Esophagus muscularis mucosa (tissue), 4 donors: ENCODE data around the gene CHSY3. TPM values are rescaled to one million over a fixed set of nuclear protein-coding genes. Genes with fewer than 3 reads are reported as not detected.

Source experiments
- DNase-seq: peaks from one replicate; pipeline ENCODE4 v3.0.0-alpha.2; 2017; ENCODE audit errors: extremely low spot score
- H3K27ac ChIP-seq, 4 donors: fragments of 200-600 bp; sonication (generic); replicated peaks in 1 of 4; 1 replicate in 3 of 4; 2 replicates in 1 of 4; pipeline ENCODE4 v1.5.1; 2016 to 2019; ENCODE audit warnings: mild to moderate bottlenecking in 1 of 4
- H3K27me3 ChIP-seq, 4 donors: fragments of 200-600 bp; sonication (generic); one replicate each; pipeline versions ENCODE4 v1.5.1 to v1.6.0; 2016 to 2019
- H3K36me3 ChIP-seq, 4 donors: fragments of 200-600 bp; sonication (generic); one replicate each; pipeline ENCODE4 v1.5.1; 2016 to 2019
- H3K4me1 ChIP-seq, 4 donors: fragments of 200-600 bp; sonication (generic); one replicate each; pipeline ENCODE4 v1.5.1; 2016 to 2019
- H3K4me3 ChIP-seq, 4 donors: fragments of 200-600 bp; sonication (generic); 1 replicate in 2 of 4; 2 replicates in 2 of 4; pipeline ENCODE4 v1.5.1; 2016 to 2019; ENCODE audit warnings: mild to moderate bottlenecking in 4 of 4, moderate library complexity in 1 of 4
- H3K9me3 ChIP-seq, 4 donors: fragments of 200-600 bp; sonication (generic); 1 replicate in 3 of 4; 2 replicates in 1 of 4; pipeline ENCODE4 v1.5.1; 2016 to 2019
- EP300 ChIP-seq: sonication (generic); formaldehyde crosslinking; IDR thresholded peaks from one replicate; pipeline ENCODE4 v1.6.1; 2017; ENCODE audit warnings: antibody characterized with exemption
- POLR2A ChIP-seq: fragments of 450-650 bp; IDR thresholded peaks from one replicate; pipeline ENCODE4 v1.6.1; 2017; ENCODE audit warnings: antibody characterized with exemption, moderate library complexity, mild to moderate bottlenecking, low read depth
- POLR2AphosphoS5 ChIP-seq, 2 donors: sonication (generic); formaldehyde crosslinking; IDR thresholded peaks; one replicate each; pipeline ENCODE4 v1.6.1; 2017; ENCODE audit warnings: antibody characterized with exemption in 2 of 2
- WGBS: methylation state at CpG from one replicate; pipeline ENCODE4 v1.1.5; 2018; 5-methylcytosine and 5-hydroxymethylcytosine counted together
- intact Hi-C: fragments of 100-400 bp; cut with DNase I; formaldehyde crosslinking; loops from one replicate; pipeline ENCODE4 v1.15.1; 2023
- total RNA-seq, 4 donors: library from RNA; depleted of rRNA; stranded (reverse); fragments of >200 nt; gene quantifications; one replicate each; pipeline versions ENCODE4 v1.1.0 to v1.2.1, GENCODE V29; 2016
- TF ChIP-seq, protein P1 (sequence below), 3 experiments: fragments of 200-600 bp in 2 of 3; fragments of 450-650 bp in 1 of 3; sonication (generic) in 2 of 3; IDR thresholded peaks; one replicate each; pipeline ENCODE4 v1.5.1; 2017 to 2019; ENCODE audit warnings: antibody characterized with exemption in 3 of 3, mild to moderate bottlenecking in 2 of 3, moderate library complexity in 1 of 3

The CHSY3 gene
- total RNA-seq, 4 donors from 2014 or later, result 1.2 to 2.1 (median 1.7) TPM

DNA sequence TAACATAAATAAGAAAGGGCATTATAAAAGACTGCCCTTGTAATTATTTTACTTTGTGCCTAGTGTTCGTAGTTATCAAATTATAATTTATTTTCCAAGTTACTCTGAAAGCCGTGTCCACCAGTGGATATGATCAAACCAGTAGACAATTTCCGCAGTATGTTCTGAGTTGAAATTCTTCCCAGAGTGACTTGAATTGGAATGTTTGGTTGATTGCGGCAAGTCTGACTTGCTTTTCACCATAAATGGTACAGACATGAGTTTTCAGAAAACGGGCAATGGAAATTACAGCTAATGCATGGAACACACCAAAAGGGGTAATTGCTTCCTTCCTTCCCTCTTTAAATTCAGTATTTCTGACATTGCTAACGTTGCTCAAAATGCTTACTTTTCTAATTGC is 56.6 kb downstream of the CHSY3 start:
- no peaks in the 10 kb centered on the region for H3K27me3 ChIP-seq
- DNase-seq, result no peak
- intact Hi-C loops, result no loop called here
- H3K4me1 ChIP-seq, result no peaks in the 10 kb centered on the region
- no peak overlapping the region for H3K4me3 ChIP-seq
- no peaks in the 10 kb centered on the region for H3K36me3 ChIP-seq
- no peak overlapping the region for H3K27ac ChIP-seq
- WGBS, result 86% methylated on average over 6 of the region's 6 CpGs
- no peak for TF ChIP-seq POLR2AphosphoS5 (IDR thresholded peaks at IDR 0.05)
- TF ChIP-seq EP300, result no peak
- TF ChIP-seq, protein P1, sequence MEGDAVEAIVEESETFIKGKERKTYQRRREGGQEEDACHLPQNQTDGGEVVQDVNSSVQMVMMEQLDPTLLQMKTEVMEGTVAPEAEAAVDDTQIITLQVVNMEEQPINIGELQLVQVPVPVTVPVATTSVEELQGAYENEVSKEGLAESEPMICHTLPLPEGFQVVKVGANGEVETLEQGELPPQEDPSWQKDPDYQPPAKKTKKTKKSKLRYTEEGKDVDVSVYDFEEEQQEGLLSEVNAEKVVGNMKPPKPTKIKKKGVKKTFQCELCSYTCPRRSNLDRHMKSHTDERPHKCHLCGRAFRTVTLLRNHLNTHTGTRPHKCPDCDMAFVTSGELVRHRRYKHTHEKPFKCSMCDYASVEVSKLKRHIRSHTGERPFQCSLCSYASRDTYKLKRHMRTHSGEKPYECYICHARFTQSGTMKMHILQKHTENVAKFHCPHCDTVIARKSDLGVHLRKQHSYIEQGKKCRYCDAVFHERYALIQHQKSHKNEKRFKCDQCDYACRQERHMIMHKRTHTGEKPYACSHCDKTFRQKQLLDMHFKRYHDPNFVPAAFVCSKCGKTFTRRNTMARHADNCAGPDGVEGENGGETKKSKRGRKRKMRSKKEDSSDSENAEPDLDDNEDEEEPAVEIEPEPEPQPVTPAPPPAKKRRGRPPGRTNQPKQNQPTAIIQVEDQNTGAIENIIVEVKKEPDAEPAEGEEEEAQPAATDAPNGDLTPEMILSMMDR (IDR thresholded peaks at IDR 0.05), result no peak
- no peak for TF ChIP-seq POLR2A
- H3K9me3 ChIP-seq, result peaks cover 0 to 7% (median 0%) of the 10 kb centered on the region in 4 donors

DNA sequence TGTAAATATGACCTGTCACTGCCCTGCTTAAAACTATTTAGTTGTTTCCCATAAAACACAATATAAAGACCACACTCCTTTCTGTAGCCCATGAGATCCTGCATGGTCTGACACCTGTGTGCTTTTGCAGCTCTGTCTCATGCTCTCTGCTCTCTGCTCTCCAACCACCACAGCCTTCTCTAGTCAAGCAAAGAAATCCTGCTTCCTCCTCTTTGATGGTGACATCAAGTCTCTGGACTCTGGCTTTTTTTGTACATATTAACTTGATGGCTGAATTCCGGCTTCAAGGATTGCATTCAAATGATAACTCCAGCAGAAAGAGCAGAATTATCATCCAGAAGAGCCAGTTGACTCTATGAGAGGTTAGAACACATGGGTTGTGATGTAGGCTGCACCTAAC is 58.2 kb downstream of the CHSY3 start:
- no peak overlapping the region for H3K27ac ChIP-seq
- TF ChIP-seq, protein P1 (IDR thresholded peaks at IDR 0.05), result no peak
- no peak for TF ChIP-seq POLR2AphosphoS5 (IDR thresholded peaks at IDR 0.05)
- no peak for TF ChIP-seq EP300
- no peak for TF ChIP-seq POLR2A

DNA sequence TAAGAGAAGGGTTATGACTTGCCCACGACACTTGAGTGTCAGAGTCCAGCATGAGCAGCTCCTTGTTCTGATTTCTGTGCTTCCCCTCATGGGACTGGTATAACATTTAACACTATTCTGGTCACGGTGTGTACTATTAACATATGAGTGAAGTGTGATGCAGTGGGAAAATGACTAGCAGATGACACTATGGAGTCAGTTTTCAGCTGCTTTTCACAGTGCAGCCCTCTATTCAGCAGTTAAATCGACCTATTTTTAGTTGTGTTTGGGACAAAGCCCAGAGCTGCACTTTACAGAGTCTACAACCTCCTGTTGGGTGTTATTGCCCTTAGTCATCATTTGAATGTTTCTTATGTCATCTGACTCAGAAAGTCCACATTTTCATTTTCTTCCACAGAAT is 59.1 kb downstream of the CHSY3 start:
- no peak for DNase-seq
- intact Hi-C loops, result no loop called here
- TF ChIP-seq POLR2AphosphoS5 (IDR thresholded peaks at IDR 0.05), result no peak
- H3K4me1 ChIP-seq, result no peaks in the 10 kb centered on the region
- no peak overlapping the region for H3K27ac ChIP-seq
- H3K4me3 ChIP-seq, result no peak overlapping the region
- no peaks in the 10 kb centered on the region for H3K9me3 ChIP-seq
- 43% methylated on average over 3 of the region's 3 CpGs for WGBS
- no peaks in the 10 kb centered on the region for H3K36me3 ChIP-seq
- H3K27me3 ChIP-seq, result no peaks in the 10 kb centered on the region

More for the DNA sequence above, 58.2 kb downstream of the CHSY3 start:
- intact Hi-C loops, result no loop called here
- no peaks in the 10 kb centered on the region for H3K9me3 ChIP-seq
- no peak overlapping the region for H3K4me3 ChIP-seq
- no peak for DNase-seq
- H3K36me3 ChIP-seq, result no peaks in the 10 kb centered on the region
- no peaks in the 10 kb centered on the region for H3K4me1 ChIP-seq
- H3K27me3 ChIP-seq, result no peaks in the 10 kb centered on the region
- WGBS, result 100% methylated on average over 1 of the region's 1 CpG

DNA sequence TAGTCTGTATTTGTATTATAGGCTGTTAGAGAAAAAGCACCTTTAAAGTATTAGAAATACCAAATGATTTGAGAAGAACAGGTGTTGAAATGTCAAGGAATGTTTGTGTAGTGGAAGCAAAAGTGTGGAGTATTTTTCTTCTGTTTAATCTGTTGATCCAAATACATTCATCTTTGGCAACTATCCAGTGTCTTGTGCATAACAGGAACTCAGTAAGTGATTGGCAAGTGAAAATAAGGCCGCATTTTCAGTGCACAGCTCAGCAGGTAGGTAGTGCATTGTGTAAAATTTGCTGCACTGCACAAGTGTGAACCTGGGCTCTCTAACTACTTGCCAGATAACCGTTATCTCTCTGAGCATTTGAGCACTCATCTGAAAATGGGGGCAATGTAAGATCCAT is 61.8 kb downstream of the CHSY3 start:
- TF ChIP-seq, protein P1 (IDR thresholded peaks at IDR 0.05), result no peak
- no peak for TF ChIP-seq POLR2A
- no peak for TF ChIP-seq POLR2AphosphoS5 (IDR thresholded peaks at IDR 0.05)
- no peak for TF ChIP-seq EP300
- Histone ChIP-seq H3K9me3 (no peaks in the 10 kb centered on the region), H3K4me1 (no peaks in the 10 kb centered on the region), H3K27ac (no peak overlapping the region), H3K36me3 (no peaks in the 10 kb centered on the region), H3K4me3 (no peak overlapping the region), H3K27me3 (no peaks in the 10 kb centered on the region)
- intact Hi-C loops, result no loop called here
- 74% methylated on average over 2 of the region's 2 CpGs for WGBS
- no peak for DNase-seq

DNA sequence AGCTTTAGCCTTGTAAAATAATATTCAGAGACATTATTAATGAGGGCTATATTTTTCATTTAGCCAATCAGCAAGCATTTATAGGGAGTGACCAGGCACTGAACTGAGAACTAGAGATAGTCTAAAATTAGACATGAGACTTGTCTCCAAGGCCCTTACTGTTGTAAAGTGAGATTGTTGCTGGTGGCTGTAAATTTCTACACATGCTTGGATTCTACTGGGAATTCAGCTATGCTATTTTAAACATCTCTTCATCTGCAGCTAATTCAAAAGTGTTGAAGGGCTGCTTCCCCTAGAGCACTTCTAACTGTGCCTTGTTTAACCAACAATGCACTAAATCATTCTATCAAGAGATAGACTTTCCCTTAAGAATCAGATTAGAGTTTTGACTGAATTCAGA is 67.4 kb downstream of the CHSY3 start:
- intact Hi-C loops, result no loop called here
- Histone ChIP-seq H3K4me1 (no peaks in the 10 kb centered on the region), H3K36me3 (no peaks in the 10 kb centered on the region), H3K4me3 (no peak overlapping the region), H3K27ac (no peak overlapping the region), H3K27me3 (no peaks in the 10 kb centered on the region), H3K9me3 (no peaks in the 10 kb centered on the region)
- DNase-seq, result no peak
- TF ChIP-seq EP300 (no peak), POLR2AphosphoS5 (IDR thresholded peaks at IDR 0.05) (no peak), POLR2A (no peak)

DNA sequence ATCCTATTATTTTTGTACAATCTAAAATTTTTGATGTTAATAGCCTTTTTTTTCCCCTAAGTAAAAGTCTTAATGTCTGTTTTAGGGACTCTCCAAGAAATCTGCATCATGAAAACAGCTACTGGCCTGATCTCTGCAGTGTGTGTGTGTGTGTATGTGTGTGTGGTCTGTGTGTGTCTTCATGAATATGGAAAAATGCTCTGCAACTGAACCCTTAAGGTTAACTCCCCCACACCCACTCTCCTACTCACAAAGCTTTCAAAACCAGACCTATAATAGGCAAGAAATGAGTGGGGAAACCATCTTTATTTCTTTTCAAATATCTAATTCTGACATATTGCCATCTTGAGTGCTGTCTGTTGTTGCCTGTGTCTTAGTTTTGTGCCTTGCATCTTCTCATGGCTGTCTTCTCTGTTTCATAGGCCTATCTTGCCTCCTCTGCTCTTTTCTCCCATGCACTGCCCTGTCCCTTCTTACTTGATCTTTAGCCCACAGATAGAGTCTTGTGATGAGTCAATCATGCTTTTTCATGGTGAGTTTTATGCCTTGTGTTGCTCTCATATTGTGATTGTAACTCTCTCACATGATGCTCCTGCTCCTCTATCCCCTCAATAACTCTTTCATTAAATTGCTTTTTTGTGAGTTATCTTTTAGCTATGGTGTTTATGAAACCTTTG is 68.3 kb downstream of the CHSY3 start:
- no peaks in the 10 kb centered on the region for H3K4me1 ChIP-seq
- no peak overlapping the region for H3K4me3 ChIP-seq
- no peaks in the 10 kb centered on the region for H3K27me3 ChIP-seq
- no peak for TF ChIP-seq EP300
- TF ChIP-seq POLR2AphosphoS5 (IDR thresholded peaks at IDR 0.05), result no peak
- TF ChIP-seq POLR2A, result no peak
- TF ChIP-seq, protein P1 (IDR thresholded peaks at IDR 0.05), result no peak
- intact Hi-C loops, result no loop called here
- no peaks in the 10 kb centered on the region for H3K36me3 ChIP-seq
- DNase-seq, result no peak
- H3K27ac ChIP-seq, result no peak overlapping the region
- no peaks in the 10 kb centered on the region for H3K9me3 ChIP-seq
